Upper lobe of left lung (tissue), 6 donors: Measurements from ENCODE around the gene CHST11. TPM values are rescaled to one million over a fixed set of nuclear protein-coding genes. Genes with fewer than 3 reads are reported as not detected.

Experiments used
- ATAC-seq, 2 donors: fragments of 200-7000 bp; cut with Tn5 transposase; one replicate each; pipeline ENCODE4 v1.9.1; 2022; ENCODE audit warnings: mild to moderate bottlenecking in 2 of 2, moderate library complexity in 2 of 2; ENCODE audit not compliant: low FRiP score in 2 of 2
- DNase-seq, 2 donors: peaks; one replicate each; pipeline ENCODE4 v3.0.0-alpha.2; 2019 to 2020
- H3K27ac ChIP-seq, 4 donors: fragments of 200-600 bp; sonication (generic); one replicate each; pipeline ENCODE4 v1.5.1; 2016 to 2019
- H3K27me3 ChIP-seq, 4 donors: fragments of 200-600 bp; sonication (generic); one replicate each; pipeline ENCODE4 v1.5.1; 2017 to 2019
- H3K36me3 ChIP-seq, 4 donors: fragments of 200-600 bp; sonication (generic); one replicate each; pipeline ENCODE4 v1.5.1; 2016 to 2019
- H3K4me1 ChIP-seq, 4 donors: fragments of 200-600 bp; sonication (generic); one replicate each; pipeline ENCODE4 v1.5.1; 2018 to 2019
- H3K4me3 ChIP-seq, 4 donors: fragments of 200-600 bp; sonication (generic); one replicate each; pipeline ENCODE4 v1.5.1; 2017 to 2019; ENCODE audit warnings: mild to moderate bottlenecking in 2 of 4, moderate library complexity in 1 of 4
- H3K9me3 ChIP-seq, 4 donors: fragments of 200-600 bp; sonication (generic); one replicate each; pipeline ENCODE4 v1.5.1; 2018 to 2019
- EP300 ChIP-seq, 4 donors: sonication (generic); formaldehyde crosslinking; IDR thresholded peaks; one replicate each; pipeline ENCODE4 v1.5.1; 2017; ENCODE audit warnings: antibody characterized with exemption in 4 of 4, control low read depth in 2 of 4
- POLR2A ChIP-seq, 4 donors: fragments of 450-650 bp; IDR thresholded peaks; one replicate each; pipeline ENCODE4 v1.5.1; 2016 to 2017; ENCODE audit warnings: antibody characterized with exemption in 4 of 4, mild to moderate bottlenecking in 2 of 4
- POLR2AphosphoS5 ChIP-seq, 2 donors: sonication (generic); formaldehyde crosslinking; IDR thresholded peaks; one replicate each; pipeline ENCODE4 v1.5.1; 2017; ENCODE audit warnings: antibody characterized with exemption in 2 of 2
- WGBS, 2 donors: methylation state at CpG; one replicate each; pipeline ENCODE4 v1.1.5; 2017 to 2018; 5-methylcytosine and 5-hydroxymethylcytosine counted together
- total RNA-seq, 6 donors: library from RNA; depleted of rRNA in 4 of 6; stranded (reverse); fragments of >200 nt in 4 of 6; gene quantifications; one replicate each; pipeline versions ENCODE4 v1.1.0 to v1.2.1, GENCODE V29; 2016 to 2021
- TF ChIP-seq, protein P1 (sequence below), 6 experiments: fragments of 450-650 bp in 4 of 6; fragments of 200-600 bp in 2 of 6; sonication (generic) in 2 of 6; IDR thresholded peaks; one replicate each; pipeline ENCODE4 v1.5.1; 2016 to 2019; ENCODE audit warnings: antibody characterized with exemption in 6 of 6
- donor health status: DM: no; HTN: no; CAD: no; lungs with moderate emphysema.
- donor health status: DM: no; HTN: yes; CAD: no; lungs with severe emphysema.

CHST11 gene
- total RNA-seq, 6 donors from 2014 or later = 40.4 to 234 (median 58.4) TPM

DNA sequence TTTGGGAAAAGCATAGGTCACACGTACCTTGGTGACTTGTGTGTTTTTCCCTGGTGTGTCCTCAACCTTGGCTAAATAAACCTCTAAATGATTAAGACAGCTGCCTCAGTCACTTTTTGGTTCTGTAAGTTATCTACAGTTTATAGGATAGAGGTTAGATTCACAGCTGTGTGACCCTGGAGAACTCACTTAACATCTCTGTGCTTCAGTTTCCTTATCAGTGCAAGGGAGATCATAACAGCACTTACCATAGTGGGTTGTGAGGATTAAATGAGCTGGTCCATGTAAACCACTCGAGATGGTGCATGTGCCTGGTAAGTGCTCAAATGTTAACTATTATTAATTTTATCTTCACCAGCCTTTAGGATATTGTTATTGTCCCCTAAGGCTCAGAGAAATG is 35.4 kb upstream of the CHST11 start:
- H3K4me3 ChIP-seq = no peak overlapping the region

DNA sequence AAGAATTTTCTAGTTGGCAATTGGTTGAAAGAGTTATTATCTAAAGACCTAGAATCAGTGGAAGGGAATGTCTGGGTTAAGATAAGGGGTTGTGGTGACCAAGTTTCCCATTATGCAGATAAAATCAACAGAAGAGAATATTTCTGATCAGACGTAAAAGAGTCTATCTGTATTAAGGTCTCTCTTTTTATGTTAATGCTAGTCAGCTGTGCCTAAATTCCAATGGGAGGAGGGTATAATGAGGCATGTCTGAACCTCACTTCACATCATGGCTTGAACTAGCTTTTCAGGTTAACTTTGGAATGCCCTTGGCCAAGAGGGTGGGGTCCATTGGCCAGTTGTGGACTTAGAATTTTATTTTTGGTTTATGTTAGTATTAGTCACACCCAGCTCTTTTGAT is 34.3 kb upstream of the CHST11 start:
- WGBS, 2 donors = 76 to 86% methylated on average over 1 of the region's 1 CpG
- TF ChIP-seq, protein P1, sequence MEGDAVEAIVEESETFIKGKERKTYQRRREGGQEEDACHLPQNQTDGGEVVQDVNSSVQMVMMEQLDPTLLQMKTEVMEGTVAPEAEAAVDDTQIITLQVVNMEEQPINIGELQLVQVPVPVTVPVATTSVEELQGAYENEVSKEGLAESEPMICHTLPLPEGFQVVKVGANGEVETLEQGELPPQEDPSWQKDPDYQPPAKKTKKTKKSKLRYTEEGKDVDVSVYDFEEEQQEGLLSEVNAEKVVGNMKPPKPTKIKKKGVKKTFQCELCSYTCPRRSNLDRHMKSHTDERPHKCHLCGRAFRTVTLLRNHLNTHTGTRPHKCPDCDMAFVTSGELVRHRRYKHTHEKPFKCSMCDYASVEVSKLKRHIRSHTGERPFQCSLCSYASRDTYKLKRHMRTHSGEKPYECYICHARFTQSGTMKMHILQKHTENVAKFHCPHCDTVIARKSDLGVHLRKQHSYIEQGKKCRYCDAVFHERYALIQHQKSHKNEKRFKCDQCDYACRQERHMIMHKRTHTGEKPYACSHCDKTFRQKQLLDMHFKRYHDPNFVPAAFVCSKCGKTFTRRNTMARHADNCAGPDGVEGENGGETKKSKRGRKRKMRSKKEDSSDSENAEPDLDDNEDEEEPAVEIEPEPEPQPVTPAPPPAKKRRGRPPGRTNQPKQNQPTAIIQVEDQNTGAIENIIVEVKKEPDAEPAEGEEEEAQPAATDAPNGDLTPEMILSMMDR (IDR thresholded peaks at IDR 0.05) = no peak
- no peak for TF ChIP-seq POLR2A (IDR thresholded peaks at IDR 0.05)
- no peak for TF ChIP-seq POLR2AphosphoS5 (IDR thresholded peaks at IDR 0.05)
- no peak for TF ChIP-seq EP300 (IDR thresholded peaks at IDR 0.05)
- Histone ChIP-seq H3K27me3 (no peaks in the 10 kb centered on the region), H3K27ac (no peak overlapping the region), H3K4me1 (peaks cover 0 to 17% (median 0%) of the 10 kb centered on the region in 4 donors), H3K9me3 (no peaks in the 10 kb centered on the region), H3K36me3 (no peaks in the 10 kb centered on the region), H3K4me3 (no peak overlapping the region)
- ATAC-seq = no peak
- DNase-seq = no peak

More for the DNA sequence above, 35.4 kb upstream of the CHST11 start:
- DNase-seq (no peak), ATAC-seq (no peak)
- Histone ChIP-seq H3K9me3 (no peaks in the 10 kb centered on the region), H3K27ac (no peak overlapping the region), H3K4me1 (peaks cover 0 to 10% (median 0%) of the 10 kb centered on the region in 4 donors), H3K36me3 (no peaks in the 10 kb centered on the region), H3K27me3 (no peaks in the 10 kb centered on the region)
- TF ChIP-seq POLR2A (IDR thresholded peaks at IDR 0.05) (no peak), EP300 (IDR thresholded peaks at IDR 0.05) (no peak), POLR2AphosphoS5 (IDR thresholded peaks at IDR 0.05) (no peak)
- TF ChIP-seq, protein P1 (IDR thresholded peaks at IDR 0.05) = no peak
- WGBS, 2 donors = 87 to 91% methylated on average over 2 of the region's 2 CpGs

DNA sequence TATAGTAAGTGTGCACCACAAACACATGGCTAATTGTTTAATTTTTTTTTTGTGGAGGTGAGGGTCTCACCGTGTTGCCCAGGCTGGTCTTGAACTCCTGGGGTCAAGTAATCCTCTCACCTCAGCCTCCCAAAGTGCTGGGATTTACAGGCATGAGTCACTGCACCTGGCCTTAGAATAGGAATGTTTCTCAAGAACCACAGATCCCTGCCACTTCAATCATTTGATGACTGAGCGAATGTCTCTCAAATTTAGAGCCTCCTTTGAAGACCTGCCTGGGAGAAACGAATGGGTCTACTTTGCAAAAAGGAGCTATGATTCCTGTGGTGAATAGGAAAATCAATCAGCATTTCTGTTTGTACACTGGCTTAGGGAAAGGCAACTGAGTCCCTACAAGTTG is 33.5 kb upstream of the CHST11 start:
- Histone ChIP-seq H3K36me3 (no peaks in the 10 kb centered on the region), H3K27me3 (no peaks in the 10 kb centered on the region), H3K9me3 (no peaks in the 10 kb centered on the region), H3K4me3 (no peak overlapping the region), H3K4me1 (peaks cover 0 to 17% (median 0%) of the 10 kb centered on the region in 4 donors), H3K27ac (peak overlapping the region in 1 of 4 donors; percentile 21)
- TF ChIP-seq EP300 (IDR thresholded peaks at IDR 0.05) (no peak), POLR2AphosphoS5 (IDR thresholded peaks at IDR 0.05) (no peak), POLR2A (IDR thresholded peaks at IDR 0.05) (no peak)
- TF ChIP-seq, protein P1 (IDR thresholded peaks at IDR 0.05) = no peak
- ATAC-seq (no peak), DNase-seq (peak in 1 of 2 donors; percentile 39)
- 69 to 71% methylated on average over 3 of the region's 3 CpGs for WGBS, 2 donors

DNA sequence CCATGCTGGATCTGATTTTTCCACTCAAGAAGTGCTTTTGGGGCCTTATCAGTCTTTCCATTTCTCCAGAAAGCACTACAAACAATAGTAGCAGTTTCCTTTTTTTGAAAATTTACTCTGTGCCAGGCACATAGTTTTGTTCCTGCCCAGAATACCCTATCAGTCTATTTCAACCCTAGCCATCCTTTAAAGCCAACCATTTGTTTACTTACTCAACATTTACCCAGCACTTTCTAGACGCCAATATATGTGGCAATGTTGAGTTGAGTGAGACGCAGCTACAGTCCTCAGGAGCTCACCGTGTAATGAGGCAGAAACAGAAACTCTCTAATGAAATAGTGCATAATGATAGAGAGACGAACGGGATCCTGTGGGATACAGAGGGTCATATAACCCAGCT is 32.9 kb upstream of the CHST11 start:
- ATAC-seq = peak; percentile 24 to 63
- Histone ChIP-seq H3K36me3 (no peaks in the 10 kb centered on the region), H3K4me1 (peaks cover 0 to 17% (median 0%) of the 10 kb centered on the region in 4 donors), H3K27ac (no peak overlapping the region), H3K9me3 (no peaks in the 10 kb centered on the region), H3K4me3 (no peak overlapping the region), H3K27me3 (no peaks in the 10 kb centered on the region)
- peak in 1 of 2 donors; percentile 38 for DNase-seq
- TF ChIP-seq POLR2A (IDR thresholded peaks at IDR 0.05) (no peak), POLR2AphosphoS5 (IDR thresholded peaks at IDR 0.05) (no peak), EP300 (IDR thresholded peaks at IDR 0.05) (no peak)
- TF ChIP-seq, protein P1 (IDR thresholded peaks at IDR 0.05) = no peak
- WGBS, 2 donors = 58 to 68% methylated on average over 5 of the region's 5 CpGs

DNA sequence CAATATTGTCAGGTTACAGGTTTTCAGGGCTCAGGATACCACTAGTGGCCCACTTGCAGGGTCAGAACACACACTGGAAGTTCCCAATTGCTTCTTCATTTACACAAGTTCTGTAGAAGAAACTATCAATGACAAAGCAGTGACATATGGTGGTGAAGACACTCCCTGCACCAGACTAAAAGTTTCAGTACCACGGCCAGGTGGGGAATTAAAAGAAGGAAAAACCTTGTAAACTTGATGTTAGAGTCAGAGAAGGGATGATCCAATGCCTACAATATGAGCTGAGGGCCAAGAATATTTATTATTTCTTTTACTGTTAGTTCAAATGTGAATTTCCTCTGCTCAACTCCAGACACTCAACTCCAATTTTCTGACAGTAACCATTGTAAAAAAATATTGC is 31.8 kb upstream of the CHST11 start:
- Histone ChIP-seq H3K9me3 (no peaks in the 10 kb centered on the region), H3K4me1 (peaks cover 0 to 17% (median 0%) of the 10 kb centered on the region in 4 donors), H3K27ac (no peak overlapping the region), H3K36me3 (no peaks in the 10 kb centered on the region), H3K27me3 (no peaks in the 10 kb centered on the region), H3K4me3 (no peak overlapping the region)
- DNase-seq (no peak), ATAC-seq (no peak)
- WGBS, 2 donors = 74 to 90% methylated on average over 1 of the region's 1 CpG
- TF ChIP-seq, protein P1 (IDR thresholded peaks at IDR 0.05) = no peak
- no peak for TF ChIP-seq POLR2AphosphoS5 (IDR thresholded peaks at IDR 0.05)
